Uterus (tissue), 4 donors: Measurements from ENCODE around the gene UNC13A. TPM values are rescaled to one million over a fixed set of nuclear protein-coding genes. Genes with fewer than 3 reads are reported as not detected.

Experiments
- DNase-seq, 2 donors: peaks; one replicate each; pipeline ENCODE4 v3.0.0-alpha.2; 2019 to 2020
- H3K27ac ChIP-seq, 2 donors: fragments of 200-600 bp; sonication (generic); 1 replicate in 1 of 2; 2 replicates in 1 of 2; pipeline ENCODE4 v1.5.1; 2016 to 2018
- H3K27me3 ChIP-seq, 2 donors: fragments of 200-600 bp; sonication (generic); one replicate each; pipeline ENCODE4 v1.5.1; 2018 to 2019; ENCODE audit warnings: control low read depth in 1 of 2
- H3K36me3 ChIP-seq, 2 donors: fragments of 200-600 bp; sonication (generic); one replicate each; pipeline ENCODE4 v1.5.1; 2019; ENCODE audit warnings: control low read depth in 1 of 2
- H3K4me1 ChIP-seq, 2 donors: fragments of 200-600 bp; sonication (generic); one replicate each; pipeline ENCODE4 v1.5.1; 2018 to 2019; ENCODE audit warnings: control low read depth in 1 of 2
- H3K4me3 ChIP-seq, 2 donors: fragments of 200-600 bp; sonication (generic); 1 replicate in 1 of 2; 2 replicates in 1 of 2; pipeline ENCODE4 v1.5.1; 2018 to 2019; ENCODE audit warnings: mild to moderate bottlenecking in 1 of 2
- H3K9me3 ChIP-seq, 2 donors: fragments of 200-600 bp; sonication (generic); one replicate each; pipeline ENCODE4 v1.5.1; 2019; ENCODE audit warnings: control low read depth in 1 of 2
- CTCF ChIP-seq, 4 experiments: fragments of 200-600 bp in 2 of 4; fragments of 450-650 bp in 2 of 4; sonication (generic) in 2 of 4; IDR thresholded peaks; one replicate each; pipeline ENCODE4 v1.5.1; 2016 to 2019; ENCODE audit warnings: antibody characterized with exemption in 4 of 4, mild to moderate bottlenecking in 2 of 4, moderate library complexity in 1 of 4
- POLR2A ChIP-seq, 2 donors: fragments of 450-650 bp; IDR thresholded peaks; one replicate each; pipeline ENCODE4 v1.6.1; 2016; ENCODE audit warnings: antibody characterized with exemption in 2 of 2, mild to moderate bottlenecking in 1 of 2, moderate library complexity in 1 of 2
- intact Hi-C: fragments of 100-400 bp; cut with DNase I; formaldehyde crosslinking; loops from one replicate; pipeline ENCODE4 v1.15.1; 2023; ENCODE audit warnings: low total_unique reads
- total RNA-seq, 4 donors: library from RNA; depleted of rRNA in 3 of 4; stranded (reverse); fragments of >200 nt in 3 of 4; gene quantifications; one replicate each; pipeline versions ENCODE4 v1.1.0 to v1.2.4, GENCODE V29; 2014 to 2023
- donor health status: DM: yes; HTN: yes; CAD: no.

The UNC13A gene
- total RNA-seq, 4 donors from 2014 or later: 0.21 to 0.35 (median 0.29) TPM; not detected in 1

- no peak overlapping the region for H3K27ac ChIP-seq
- no peak for DNase-seq
- no peaks in the 10 kb centered on the region for H3K9me3 ChIP-seq
- H3K36me3 ChIP-seq: no peaks in the 10 kb centered on the region
- H3K27me3 ChIP-seq: no peaks in the 10 kb centered on the region
- TF ChIP-seq POLR2A (IDR thresholded peaks at IDR 0.05) (no peak), CTCF (IDR thresholded peaks at IDR 0.05) (no peak)
- intact Hi-C loops: no loop called here
- no peak overlapping the region for H3K4me3 ChIP-seq
- no peaks in the 10 kb centered on the region for H3K4me1 ChIP-seq
Observed at GRCh38 chr19:17562561-17562960, 125.6 kb downstream of the UNC13A start.

- intact Hi-C loops: no loop called here
- Histone ChIP-seq H3K9me3 (no peaks in the 10 kb centered on the region), H3K4me3 (no peak overlapping the region), H3K4me1 (no peaks in the 10 kb centered on the region), H3K27me3 (no peaks in the 10 kb centered on the region), H3K27ac (no peak overlapping the region), H3K36me3 (no peaks in the 10 kb centered on the region)
- DNase-seq: no peak
- no peak for TF ChIP-seq POLR2A (IDR thresholded peaks at IDR 0.05)
- no peak for TF ChIP-seq CTCF (IDR thresholded peaks at IDR 0.05)
Observed at GRCh38 chr19:17562097-17562496, 126.1 kb downstream of the UNC13A start.

- no peak for TF ChIP-seq POLR2A (IDR thresholded peaks at IDR 0.05)
- TF ChIP-seq CTCF (IDR thresholded peaks at IDR 0.05): no peak
Observed at GRCh38 chr19:17560205-17560595, 128.0 kb downstream of the UNC13A start.

GRCh38 chr19:17557466-17557865 lies 130.7 kb downstream of the UNC13A start:
- Histone ChIP-seq H3K27me3 (no peaks in the 10 kb centered on the region), H3K27ac (no peak overlapping the region), H3K4me1 (peaks cover 0 to 8% of the 10 kb centered on the region in 2 donors), H3K4me3 (no peak overlapping the region), H3K9me3 (no peaks in the 10 kb centered on the region), H3K36me3 (no peaks in the 10 kb centered on the region)
- intact Hi-C loops: no loop called here
- DNase-seq: no peak
- no peak for TF ChIP-seq POLR2A (IDR thresholded peaks at IDR 0.05)
- TF ChIP-seq CTCF (IDR thresholded peaks at IDR 0.05): no peak

More at GRCh38 chr19:17560205-17560595, 128.0 kb downstream of the UNC13A start:
- H3K27ac ChIP-seq: peak overlapping the region in 1 of 2 donors; percentile 19
- H3K4me3 ChIP-seq: no peak overlapping the region
- DNase-seq: peak; percentile 46 to 50
- no peaks in the 10 kb centered on the region for H3K36me3 ChIP-seq
- H3K27me3 ChIP-seq: no peaks in the 10 kb centered on the region
- peaks cover 0 to 8% of the 10 kb centered on the region in 2 donors for H3K4me1 ChIP-seq
- intact Hi-C loops: no loop called here
- no peaks in the 10 kb centered on the region for H3K9me3 ChIP-seq

- Histone ChIP-seq H3K4me1 (peaks cover 0 to 8% of the 10 kb centered on the region in 2 donors), H3K4me3 (peak overlapping the region in 1 of 2 donors; percentile 76), H3K9me3 (no peaks in the 10 kb centered on the region), H3K36me3 (no peaks in the 10 kb centered on the region), H3K27me3 (no peaks in the 10 kb centered on the region), H3K27ac (no peak overlapping the region)
- TF ChIP-seq CTCF (IDR thresholded peaks at IDR 0.05) (no peak), POLR2A (IDR thresholded peaks at IDR 0.05) (no peak)
- DNase-seq: no peak
- intact Hi-C loops: no loop called here
Observed at GRCh38 chr19:17556995-17557394, 131.2 kb downstream of the UNC13A start.
